ENCODE measurements around the gene TSPAN32. TPM values are rescaled to one million over a fixed set of nuclear protein-coding genes. Genes with fewer than 3 reads are reported as not detected.
"Not testable (repeated sequence)": the region's sequence is repeated elsewhere in the genome, so short reads cannot be mapped to it uniquely, and the experiment has no call there.

Gene TSPAN32
- total RNA-seq, 1 donor from 2014 or later, result 54.2 TPM

GRCh38 chr11:2331404-2331803, 29.6 kb downstream of the TSPAN32 start:
- intact Hi-C loops (cut with micrococcal nuclease), result no loop called here

GRCh38 chr11:2332569-2332968, 30.8 kb downstream of the TSPAN32 start:
- intact Hi-C loops (cut with micrococcal nuclease), result not testable (repeated sequence)

- intact Hi-C loops (cut with micrococcal nuclease), result not testable (repeated sequence)
Measured at GRCh38 chr11:2333486-2334205, 31.8 kb downstream of the TSPAN32 start.

- intact Hi-C loops (cut with micrococcal nuclease), result not testable (repeated sequence)
Measured at GRCh38 chr11:2335286-2335685, 33.5 kb downstream of the TSPAN32 start.

GRCh38 chr11:2338760-2339159, 36.9 kb downstream of the TSPAN32 start:
- intact Hi-C loops (cut with micrococcal nuclease), result not testable (repeated sequence)

GRCh38 chr11:2342557-2342956, 40.7 kb downstream of the TSPAN32 start:
- intact Hi-C loops (cut with micrococcal nuclease), result no loop called here

GRCh38 chr11:2342981-2343380, 41.2 kb downstream of the TSPAN32 start:
- intact Hi-C loops (cut with micrococcal nuclease), result no loop called here

GRCh38 chr11:2343502-2343901, 41.7 kb downstream of the TSPAN32 start:
- intact Hi-C loops (cut with micrococcal nuclease), result no loop called here

GRCh38 chr11:2345050-2345449, 43.2 kb downstream of the TSPAN32 start:
- intact Hi-C loops (cut with micrococcal nuclease), result no loop called here

GRCh38 chr11:2346014-2346413, 44.2 kb downstream of the TSPAN32 start:
- intact Hi-C loops (cut with micrococcal nuclease), result no loop called here

GRCh38 chr11:2346586-2347307, 44.9 kb downstream of the TSPAN32 start:
- intact Hi-C loops (cut with micrococcal nuclease), result no loop called here

GRCh38 chr11:2347308-2347830, 45.6 kb downstream of the TSPAN32 start:
- intact Hi-C loops (cut with micrococcal nuclease), result no loop called here

GRCh38 chr11:2348986-2349385, 47.2 kb downstream of the TSPAN32 start:
- intact Hi-C loops (cut with micrococcal nuclease), result no loop called here

GRCh38 chr11:2351701-2352100, 49.9 kb downstream of the TSPAN32 start:
- intact Hi-C loops (cut with micrococcal nuclease), result no loop called here

GRCh38 chr11:2352420-2352819, 50.6 kb downstream of the TSPAN32 start:
- intact Hi-C loops (cut with micrococcal nuclease), result no loop called here

GRCh38 chr11:2355000-2355644, 53.3 kb downstream of the TSPAN32 start:
- intact Hi-C loops (cut with micrococcal nuclease), result no loop called here

- intact Hi-C loops (cut with micrococcal nuclease), result no loop called here
Measured at GRCh38 chr11:2357246-2357645, 55.4 kb downstream of the TSPAN32 start.

GRCh38 chr11:2357651-2358050, 55.8 kb downstream of the TSPAN32 start:
- intact Hi-C loops (cut with micrococcal nuclease), result not testable (repeated sequence)

GRCh38 chr11:2358754-2359442, 57.1 kb downstream of the TSPAN32 start:
- intact Hi-C loops (cut with micrococcal nuclease), result no loop called here

- intact Hi-C loops (cut with micrococcal nuclease), result no loop called here
Measured at GRCh38 chr11:2359557-2359956, 57.7 kb downstream of the TSPAN32 start.

- intact Hi-C loops (cut with micrococcal nuclease), result no loop called here
Measured at GRCh38 chr11:2360081-2360642, 58.3 kb downstream of the TSPAN32 start.
